GM21723 (cell line): ENCODE data around the gene JOSD2.
"Not testable (repeated sequence)": the region's sequence is repeated elsewhere in the genome, so short reads cannot be mapped to it uniquely, and the experiment has no call there.

Experiments used
- ATAC-seq: cut with Tn5 transposase; IDR thresholded peaks from one replicate; pipeline ENCODE4 v1.9.1; 2021; ENCODE audit warnings: mild to moderate bottlenecking, moderate library complexity; ENCODE audit not compliant: unreplicated experiment

Gene JOSD2

DNA sequence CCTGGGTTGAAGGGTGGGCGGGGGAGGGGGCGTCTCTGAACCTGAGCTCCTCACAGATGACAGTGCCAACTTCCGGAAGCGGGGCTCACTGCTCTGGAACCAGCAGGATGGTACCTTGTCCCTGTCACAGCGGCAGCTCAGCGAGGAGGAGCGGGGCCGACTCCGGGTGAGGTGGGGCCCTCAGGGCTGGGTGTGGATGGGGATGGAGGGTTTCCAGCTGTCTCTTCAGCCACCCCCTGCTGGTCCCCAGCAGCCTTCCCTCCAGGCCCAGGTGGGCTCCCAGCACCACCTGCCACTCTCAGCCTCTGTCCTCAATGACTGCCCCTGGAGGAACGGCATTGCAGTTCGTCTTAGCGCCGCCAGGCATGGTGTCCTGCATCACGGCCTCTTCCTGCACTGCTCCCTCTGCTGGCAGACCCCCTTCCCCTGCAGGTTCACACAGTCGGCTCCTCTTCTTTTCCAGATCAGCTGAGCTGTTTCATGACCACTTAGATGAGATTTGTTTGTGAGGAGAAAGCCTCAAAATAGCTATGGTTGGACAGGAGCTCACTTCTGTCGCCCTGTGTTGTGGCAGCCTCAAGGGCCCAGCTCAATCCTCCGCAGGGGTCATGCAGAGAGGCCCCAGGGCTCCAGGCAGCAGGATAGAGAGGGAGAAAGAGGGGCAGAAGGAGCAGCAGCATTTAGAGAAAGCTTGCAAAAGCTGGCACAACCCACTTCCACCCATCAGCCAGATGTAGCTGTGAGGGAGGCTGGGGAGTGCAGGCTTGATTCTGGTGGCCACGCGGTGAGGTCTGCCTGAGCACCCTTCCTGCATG is 31.9 kb downstream of the JOSD2 start:
- no peak for ATAC-seq

DNA sequence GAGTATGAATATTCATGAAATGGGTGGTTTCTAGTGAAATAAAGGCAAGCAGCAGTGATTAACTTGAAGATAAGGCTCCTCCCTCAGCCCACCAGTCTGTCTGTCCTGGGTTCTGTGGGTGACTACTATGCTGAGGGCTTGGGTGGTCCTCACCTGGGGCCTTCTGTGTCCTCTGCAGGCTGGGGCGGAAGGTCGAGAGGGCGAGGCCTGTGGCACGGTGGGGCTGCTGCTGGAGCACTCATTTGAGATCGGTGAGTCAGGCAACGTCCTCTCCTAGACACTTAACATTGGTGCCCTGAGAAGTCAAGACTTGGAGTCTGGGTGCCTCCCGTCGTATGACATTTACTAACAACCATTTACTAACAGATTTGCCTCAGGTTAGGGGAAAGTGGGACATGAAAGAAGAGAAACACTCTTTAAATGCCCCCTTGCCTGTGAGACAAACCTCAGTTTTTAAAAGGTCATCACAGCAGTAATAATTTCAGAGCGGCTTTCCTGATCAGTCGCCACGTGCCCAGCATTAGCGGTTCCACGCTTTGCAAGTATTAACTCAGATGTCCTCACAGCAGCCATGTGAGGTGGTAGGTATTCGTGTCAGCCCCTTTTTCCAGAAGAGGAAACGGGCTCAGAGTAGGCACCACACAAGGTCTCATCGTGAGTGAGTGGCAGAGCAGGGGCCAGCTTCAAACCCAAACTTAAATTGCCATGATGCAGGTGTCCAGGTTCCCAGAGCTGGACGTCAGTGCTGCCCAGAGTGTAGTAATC is 33.1 kb downstream of the JOSD2 start:
- ATAC-seq = no peak

DNA sequence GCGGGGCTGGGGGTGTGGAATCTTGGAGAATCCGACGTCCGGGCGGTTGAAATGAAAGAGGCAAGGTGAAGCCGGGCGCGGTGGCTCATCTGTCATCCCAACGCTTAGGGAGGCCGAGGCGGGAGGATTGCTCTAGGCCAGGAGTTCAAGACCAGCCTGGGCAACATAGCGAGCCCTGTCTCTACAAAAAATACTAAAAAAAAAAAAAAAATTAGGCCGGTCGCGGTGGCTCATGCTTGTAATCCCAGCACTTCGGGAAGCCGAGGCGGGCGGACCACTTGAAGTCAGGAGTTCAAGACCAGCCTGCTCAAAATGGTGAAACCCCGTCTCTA is 34.1 kb downstream of the JOSD2 start:
- ATAC-seq = no peak

DNA sequence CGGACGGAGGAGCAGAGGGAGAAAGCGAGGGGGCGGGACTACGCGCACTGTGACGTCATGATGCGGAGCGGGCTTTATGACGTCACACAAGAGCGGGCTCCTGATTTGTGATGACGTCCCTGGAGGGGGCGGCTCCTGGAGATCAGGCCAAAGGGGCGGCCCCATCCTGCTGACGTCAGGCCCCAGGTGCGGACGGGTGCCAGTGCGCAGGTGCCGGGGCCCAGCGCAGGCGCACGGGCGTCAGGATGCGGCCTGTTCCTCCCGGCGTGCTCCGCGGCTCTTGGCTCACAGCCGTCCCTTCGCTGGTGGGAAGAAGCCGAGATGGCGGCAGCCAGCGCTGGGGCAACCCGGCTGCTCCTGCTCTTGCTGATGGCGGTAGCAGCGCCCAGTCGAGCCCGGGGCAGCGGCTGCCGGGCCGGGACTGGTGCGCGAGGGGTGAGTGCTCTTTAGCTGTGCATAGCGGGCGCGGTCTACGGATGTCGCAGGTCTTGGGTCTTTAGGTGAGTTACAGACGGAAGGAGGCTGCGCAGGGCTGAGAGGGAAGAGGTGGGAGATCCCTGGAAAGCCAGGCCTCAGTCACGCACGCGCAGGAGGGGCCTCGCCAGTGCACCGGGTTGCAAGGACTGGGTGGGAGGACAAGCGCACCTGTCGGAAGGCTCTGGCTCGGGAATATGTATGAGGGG is 34.6 kb downstream of the JOSD2 start, which contains the start of the genes EMC10 and GARIN5A:
Gene EMC10 (plus strand): TSS at position 284 of the 683 bp plus-strand sequence. CDS start 38 bp downstream, at position 322.
Gene GARIN5A (minus strand): TSS at position 625 of the 683 bp plus-strand sequence. CDS start 460 bp downstream, at position 165.
- ATAC-seq = peak; percentile 78

DNA sequence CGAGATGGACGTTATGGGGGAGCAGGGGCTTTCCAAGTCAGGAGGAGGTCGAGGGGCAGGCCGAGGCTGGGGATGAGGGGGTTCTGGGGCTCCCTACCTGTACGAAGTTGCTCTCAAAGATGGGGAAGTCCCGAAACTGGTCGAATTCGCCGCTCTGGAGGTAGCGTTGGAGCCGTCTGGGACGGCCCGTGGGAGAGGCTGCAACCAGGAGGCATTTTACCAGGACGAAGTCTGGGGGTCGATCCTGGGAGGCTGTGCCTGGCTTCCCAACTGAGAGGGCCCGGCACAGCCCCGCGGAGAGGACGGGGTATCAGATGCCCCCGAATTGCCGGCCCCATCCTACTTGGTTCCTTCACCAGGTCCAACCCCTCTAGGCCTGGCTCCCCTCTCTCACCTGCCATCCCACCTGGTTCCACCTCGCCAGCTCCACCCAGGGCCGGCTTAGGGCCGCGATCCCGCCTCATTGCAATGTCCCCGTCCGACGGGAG is 35.2 kb downstream of the JOSD2 start:
- ATAC-seq = no peak

DNA sequence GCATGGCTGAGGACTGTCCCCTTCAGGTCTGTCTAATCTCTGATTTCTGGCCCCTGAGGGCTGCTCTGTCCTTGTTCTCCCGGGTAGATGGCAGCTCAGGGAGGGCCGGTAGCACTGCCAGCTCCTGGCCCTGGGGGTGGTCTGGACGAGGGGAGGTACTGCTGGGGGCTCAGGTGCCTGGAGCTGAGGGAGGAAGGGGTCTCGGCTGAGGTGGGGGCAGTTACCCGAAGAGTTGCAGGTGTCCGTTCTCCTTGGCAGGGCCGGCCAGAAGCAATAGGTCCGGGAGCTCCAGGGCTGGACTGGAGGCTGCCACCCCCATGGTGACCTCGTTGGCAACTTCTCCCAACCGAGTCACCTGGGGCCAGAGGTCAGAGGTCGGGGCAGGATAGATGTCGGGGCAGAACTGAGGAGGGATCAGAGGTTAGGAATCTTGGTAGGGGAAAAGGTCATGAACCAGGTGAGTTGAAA is 35.9 kb downstream of the JOSD2 start:
- ATAC-seq = no peak

DNA sequence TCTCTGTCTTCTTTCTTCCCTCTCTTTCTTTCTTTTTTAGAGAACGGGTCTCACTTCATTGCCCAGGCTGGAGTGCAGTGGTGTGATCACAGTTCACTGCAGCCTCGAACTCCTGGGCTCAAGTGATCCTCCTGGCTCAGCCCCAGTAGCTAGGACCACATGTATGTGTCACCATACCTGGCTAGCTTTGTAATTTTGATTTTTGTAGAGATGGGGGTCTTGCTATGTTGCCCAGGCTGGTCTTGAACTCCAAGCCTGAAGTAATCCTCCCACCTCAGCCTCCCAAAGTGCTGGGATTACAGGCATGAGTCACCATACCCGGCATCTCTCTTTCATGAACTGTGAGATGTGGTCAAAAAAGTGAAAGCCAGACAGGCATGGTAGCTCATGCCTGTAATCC is 37.7 kb downstream of the JOSD2 start:
- not testable (repeated sequence) for ATAC-seq

DNA sequence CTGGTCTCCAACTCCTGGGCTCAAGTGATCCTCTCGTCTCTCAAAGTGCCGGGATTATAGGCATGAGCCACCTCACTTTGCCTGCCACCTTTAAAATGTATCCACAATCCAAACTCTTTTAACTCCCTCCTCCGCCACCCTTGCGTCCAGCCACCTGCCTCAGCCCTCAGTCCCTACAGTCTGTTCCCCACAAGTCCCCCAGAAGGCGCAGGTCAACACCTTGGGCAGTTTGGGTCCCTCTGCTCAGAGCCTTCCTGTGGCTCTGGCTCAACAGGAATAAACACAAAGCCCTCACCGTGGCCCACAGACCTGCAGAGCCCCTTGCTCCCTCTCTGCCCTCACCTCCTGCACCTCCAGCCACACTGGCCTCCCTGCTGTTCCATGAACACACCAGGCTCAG is 42.2 kb downstream of the JOSD2 start:
- no peak for ATAC-seq

DNA sequence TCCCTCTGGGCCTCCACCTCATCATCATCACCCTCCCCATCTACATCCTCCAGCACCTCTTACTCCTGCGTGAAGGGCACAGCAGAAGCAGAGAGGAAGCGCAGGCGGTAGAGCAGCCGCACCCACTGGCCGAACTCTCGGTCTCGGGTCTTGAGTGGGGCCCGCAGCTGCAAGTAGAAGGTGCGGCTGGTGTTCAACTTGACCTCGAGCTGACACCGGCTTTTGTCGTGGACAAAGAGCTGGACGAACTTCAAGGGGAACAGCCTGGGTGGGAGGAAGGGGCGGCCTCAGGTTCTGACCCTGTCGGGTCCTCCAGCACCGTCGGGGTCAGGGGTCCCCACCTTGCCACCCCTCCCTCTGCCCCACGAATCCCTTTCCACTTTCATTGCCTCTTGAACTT is 43.4 kb downstream of the JOSD2 start:
- ATAC-seq = no peak

DNA sequence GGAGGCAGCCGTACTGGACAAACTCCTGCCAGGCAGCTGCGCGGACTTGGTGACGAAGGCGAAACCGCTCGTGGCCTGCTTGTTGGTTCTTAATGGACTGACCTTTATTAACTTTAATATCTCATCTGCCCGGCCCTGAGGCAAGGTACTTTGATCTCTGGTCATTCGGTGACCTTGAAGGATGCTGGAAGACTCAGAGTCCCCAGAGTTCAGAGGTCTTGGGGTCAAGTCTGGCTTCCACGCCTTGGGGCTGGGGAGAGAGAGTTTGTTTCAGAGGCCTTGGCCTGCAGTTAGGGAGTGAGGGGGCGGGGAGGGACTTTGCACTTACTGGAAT is 44.3 kb downstream of the JOSD2 start:
- no peak for ATAC-seq

DNA sequence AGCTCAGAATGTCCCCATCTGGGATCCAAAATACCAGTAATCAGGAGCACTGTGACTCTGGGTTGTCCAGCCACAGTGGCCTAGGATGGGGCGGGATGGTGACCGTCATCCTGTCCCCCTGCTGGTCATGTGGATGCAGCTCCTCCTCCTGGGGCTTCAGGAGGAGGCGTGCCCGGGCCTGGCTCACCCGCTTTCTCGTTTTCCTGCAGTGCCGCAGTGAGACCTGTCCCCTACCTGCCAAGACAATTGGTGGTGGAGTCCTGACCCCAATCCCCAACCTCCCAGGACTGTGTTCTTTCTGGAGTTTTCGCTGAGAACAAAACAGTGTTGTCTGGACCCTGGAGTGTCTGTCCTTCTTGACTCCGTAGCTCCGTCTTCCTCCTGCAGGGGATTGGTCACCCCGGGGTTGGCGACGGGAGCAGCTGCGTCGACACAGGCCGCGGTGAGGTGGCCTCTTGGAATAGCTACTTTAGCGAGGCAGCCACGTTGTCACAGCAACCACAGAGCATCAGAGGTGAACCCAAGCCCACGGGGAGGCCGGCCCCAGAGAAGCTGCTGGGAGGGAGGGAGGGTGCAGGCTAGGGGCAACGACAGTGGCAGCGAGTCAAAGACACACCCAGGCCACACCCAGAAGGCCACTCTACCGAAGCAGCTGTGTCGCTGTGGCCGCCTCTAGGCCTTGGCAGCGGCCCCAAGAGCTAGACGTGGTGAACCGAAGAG is 44.8 kb downstream of the JOSD2 start:
- no peak for ATAC-seq

DNA sequence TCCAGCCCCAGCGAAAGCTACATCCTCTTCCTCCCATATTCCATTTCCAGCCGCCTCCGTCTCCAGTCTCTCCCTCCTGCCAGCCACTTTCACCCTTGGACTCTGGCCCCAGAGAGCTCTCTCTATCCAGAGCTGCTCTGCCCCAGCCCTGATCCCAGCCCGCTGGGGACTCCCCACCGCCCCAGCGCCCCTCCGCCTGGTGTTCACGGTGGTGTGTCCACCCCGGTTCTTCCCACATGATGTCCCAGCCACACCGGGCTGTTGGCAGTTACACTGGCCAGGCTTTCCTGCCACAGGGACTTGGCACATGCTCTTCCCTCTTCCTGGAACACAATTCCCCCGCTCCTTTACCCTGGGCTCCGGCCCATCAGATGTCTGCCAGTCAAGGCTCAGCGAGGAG is 46.0 kb downstream of the JOSD2 start:
- ATAC-seq = no peak

DNA sequence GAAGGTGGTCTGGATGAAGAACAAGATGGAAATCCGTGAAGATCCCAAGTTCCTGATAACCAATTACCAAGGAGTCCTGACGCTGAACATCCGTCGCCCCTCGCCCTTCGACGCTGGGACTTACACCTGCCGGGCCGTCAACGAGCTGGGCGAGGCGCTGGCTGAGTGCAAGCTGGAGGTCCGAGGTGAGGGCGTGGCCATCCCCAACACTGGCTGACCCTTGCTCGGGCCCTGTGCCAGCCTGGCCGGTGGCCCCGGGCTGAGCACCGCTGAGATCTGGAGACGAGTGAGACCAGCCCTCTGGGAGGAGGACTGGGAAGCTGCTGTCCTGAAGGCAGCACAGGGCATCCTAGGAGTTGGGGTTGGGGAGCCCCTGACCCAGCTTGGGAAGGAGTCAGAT is 46.6 kb downstream of the JOSD2 start:
- ATAC-seq = no peak

DNA sequence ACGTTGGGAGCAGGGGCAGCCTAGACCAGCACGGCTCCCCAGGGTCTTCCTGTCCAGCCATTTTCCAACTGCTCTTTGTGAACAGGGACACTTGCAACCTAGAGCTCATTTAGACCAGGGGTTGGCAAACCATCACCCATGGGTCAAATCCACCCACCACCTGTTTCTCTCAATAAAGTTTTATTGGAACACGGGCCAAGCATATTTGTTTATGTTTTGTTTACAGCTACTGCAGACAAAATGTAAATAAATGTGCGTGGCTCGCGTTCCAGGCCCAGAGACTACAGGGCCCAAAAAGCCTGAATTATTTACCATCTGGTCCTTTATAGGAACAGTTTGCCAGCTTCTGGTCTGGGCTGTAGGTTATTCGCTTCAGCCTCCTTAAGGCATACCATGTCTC is 48.0 kb downstream of the JOSD2 start:
- no peak for ATAC-seq

DNA sequence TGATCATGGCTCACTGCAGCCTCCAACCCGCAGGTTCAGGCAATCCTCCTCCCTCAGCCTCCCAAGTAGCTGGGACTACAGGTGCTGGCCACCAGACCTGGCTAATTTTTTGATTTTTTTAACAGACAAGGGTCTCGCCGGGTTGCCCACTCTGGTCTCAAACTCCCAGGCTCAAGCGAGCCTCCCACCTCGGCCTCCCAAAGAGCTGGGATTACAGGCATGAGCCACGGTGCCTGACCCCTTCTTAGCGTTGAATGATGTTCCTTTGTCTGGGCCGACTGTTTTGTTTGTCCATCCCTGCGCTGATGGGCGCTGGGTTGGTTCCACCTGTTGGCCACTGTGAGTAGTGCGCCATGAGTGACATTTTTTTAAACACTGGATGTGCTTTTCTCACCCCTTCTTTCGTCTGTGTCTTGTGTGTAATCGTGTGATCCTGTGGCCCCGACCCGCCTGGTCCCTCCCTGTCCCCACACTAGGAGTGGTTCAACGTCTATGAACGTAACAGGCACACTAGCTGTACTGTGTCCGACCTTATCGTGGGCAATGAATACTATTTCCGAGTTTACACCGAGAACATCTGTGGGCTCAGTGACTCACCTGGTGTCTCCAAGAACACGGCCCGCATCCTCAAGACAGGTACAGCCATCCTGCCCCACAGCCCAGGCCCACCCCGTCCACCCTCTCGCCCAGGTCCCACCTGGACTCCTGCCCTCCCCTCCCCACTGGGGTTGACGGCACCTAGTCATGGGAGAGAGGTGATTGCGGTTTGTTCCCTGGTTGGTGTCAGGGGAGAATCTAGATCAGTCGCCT is 49.7 kb downstream of the JOSD2 start:
- no peak for ATAC-seq

DNA sequence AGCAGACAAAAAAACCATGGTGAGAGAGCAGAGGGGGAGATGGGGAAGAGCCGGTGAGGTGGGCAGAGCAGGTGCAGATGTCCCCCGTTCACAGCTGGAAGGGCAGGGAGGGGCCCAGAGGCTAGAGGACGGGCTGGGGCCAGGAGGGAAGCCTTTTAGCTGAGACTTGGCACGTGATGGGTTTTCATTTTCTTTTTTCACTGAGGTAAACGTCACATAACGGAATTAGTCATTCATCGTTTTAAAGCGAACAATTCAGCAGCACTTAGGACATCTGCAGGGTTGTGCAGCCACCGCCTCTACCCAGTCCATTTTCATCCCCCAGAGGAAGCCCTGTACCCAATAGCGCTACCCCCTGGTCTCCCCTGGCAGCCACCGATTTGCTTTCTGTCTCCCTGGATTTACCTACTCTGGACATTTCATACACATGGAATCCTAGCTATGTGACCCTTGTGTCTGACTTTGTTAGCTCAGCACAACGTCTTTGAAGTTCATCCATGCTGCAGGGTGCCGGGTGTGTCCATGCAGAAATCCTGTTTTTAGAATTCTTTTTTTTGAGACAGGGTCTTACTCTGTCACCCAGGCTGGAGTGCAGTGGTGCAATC is 50.7 kb downstream of the JOSD2 start:
- peak; percentile 68 for ATAC-seq

DNA sequence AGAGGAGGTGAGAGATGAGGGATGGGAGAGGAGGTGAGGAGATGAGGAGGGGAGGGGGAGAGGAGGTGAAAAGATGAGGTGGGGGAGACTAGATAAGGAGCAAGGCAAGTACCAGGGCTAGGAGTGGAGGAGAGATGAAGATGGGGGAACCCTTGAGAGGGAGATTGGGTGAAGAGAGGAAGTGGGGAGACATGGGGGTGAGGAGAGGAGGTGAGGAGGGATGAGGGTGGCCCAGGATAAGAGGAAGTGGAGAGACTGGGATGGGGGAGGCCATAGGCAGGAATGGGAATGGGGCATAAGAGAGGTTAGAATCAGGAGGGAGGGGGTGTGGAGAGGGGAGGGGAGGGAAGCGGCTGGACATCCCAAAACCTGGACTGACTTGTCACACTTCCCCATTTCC is 51.4 kb downstream of the JOSD2 start:
- no peak for ATAC-seq

DNA sequence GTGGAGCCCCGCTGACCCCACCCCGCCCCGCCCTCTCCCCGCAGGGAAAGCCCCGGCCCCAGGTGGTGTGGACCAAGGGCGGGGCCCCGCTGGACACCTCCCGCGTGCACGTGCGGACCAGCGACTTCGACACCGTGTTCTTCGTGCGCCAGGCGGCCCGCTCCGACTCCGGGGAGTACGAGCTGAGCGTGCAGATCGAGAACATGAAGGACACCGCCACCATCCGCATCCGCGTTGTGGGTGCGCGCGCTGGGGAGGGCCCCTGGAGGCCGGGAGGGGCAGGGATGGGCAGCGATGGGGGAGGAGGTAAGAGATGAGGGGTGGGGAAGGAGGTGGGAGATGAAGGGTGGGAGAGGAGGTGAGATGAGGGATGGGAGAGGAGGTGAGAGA is 51.9 kb downstream of the JOSD2 start:
- ATAC-seq = no peak

DNA sequence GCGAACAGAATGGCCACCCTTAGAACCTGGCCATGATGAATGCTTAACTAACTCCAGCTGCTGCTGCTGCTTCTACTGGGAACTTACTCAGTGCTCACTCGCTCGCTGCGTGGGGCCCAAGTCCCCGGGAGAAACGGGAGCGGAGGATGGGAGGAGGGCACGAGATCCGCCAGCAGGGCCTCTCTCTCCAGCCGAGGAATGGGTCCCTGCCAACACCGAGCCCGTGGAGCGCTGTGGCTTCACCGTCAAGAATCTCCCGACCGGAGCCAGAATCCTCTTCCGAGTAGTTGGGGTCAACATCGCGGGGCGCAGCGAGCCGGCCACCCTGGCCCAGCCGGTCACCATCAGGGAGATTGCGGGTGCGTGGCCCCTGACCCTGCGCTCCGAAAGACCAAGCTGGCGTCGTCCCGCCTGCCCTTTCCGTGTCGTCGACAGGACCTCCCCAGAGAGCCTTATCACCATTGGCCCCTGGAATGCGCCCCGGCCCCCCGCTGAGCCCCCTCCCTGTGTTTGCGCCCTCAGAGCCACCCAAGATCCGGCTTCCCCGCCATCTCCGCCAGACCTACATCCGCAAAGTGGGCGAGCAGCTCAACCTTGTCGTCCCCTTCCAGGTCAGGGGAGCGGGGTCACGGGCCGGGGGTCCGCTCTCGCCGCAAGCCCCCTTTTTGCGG is 52.5 kb downstream of the JOSD2 start:
- no peak for ATAC-seq
